ENCODE data around the gene ROBO1.
"Not testable (repeated sequence)": the region's sequence is repeated elsewhere in the genome, so short reads cannot be mapped to it uniquely, and the experiment has no call there.

ROBO1 gene

DNA sequence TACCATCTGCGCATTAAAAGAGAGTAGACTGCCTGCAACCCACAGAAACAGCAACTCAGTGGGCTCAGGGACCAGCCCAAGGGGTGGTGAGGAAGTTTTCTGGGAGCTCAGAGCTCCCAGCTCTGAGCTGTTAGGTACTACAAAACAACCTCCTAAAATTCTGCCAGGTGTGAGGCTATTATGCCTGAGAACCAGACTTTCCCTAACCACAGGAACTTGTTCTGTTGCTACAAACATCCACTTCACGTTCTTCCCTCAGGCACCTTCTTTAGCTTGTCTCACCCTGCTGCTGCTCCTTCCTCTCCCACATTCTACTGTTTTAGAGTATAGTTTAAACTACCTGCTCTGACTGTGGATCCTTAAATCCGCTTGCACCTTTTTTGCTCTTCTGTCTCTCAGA, 399.4 kb downstream of the ROBO1 start:
- DNase-seq (ENCODE audit: low spot score) = no peak

DNA sequence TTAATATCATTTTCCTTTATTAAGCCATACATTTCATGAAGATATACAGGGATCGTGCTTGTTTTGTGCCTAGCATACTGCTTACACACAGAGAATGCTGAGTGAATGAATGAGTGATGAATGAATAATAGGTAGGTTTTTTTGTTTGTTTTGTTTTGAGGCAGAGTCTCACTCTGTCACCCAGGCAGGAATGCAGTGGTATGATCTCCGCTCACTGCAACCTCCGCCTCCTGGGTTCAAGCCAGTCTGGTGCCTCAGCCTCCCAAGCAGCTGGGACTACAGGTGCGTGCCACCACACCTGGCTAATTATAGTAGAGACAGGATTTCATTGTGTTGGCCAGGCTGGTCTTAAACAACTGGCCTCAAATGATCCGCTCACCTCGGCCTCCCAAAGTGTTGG, 400.0 kb downstream of the ROBO1 start:
- DNase-seq (ENCODE audit: low spot score) = no peak

DNA sequence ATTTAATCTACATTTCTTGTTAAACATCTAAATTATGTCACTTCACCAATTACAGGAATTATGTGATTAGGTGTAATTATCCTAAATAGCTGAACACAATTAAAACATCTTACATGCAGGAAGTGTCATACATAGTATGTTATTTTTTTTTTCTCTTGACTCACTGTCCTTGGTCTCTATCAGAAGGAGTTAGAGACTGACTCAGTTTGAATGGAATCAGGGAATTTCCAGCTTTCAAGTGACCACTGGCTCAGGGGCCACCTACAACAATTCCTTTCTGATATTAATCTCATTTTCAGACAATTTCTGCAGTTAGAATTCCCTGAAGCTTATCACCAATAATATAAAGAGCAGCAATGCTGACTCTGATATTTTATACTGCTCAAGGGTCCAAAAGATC, 400.7 kb downstream of the ROBO1 start:
- DNase-seq (ENCODE audit: low spot score) = no peak

GRCh38 chr3:79366414-79366813, 401.4 kb downstream of the ROBO1 start:
- no peak for DNase-seq (ENCODE audit: low spot score)

DNA sequence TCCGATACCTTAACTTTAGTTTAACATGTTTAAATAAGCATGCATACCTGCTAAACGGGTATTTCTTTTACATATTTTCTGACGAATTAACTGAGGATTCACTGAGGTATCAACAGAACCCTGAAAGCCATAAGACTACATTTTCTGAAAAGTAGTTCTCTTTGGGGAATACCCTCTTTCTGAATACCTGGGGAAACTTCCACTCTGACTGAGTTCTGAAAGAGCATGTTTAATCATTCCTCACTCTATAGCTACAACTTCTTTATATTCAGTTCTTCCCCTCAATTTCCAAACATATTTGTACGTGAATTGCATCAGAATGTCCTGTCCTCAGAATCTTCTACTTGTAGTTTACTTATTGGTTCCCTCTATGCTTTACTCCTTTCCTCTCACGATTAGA, 403.0 kb downstream of the ROBO1 start:
- no peak for DNase-seq (ENCODE audit: low spot score)

- no peak for DNase-seq (ENCODE audit: low spot score)
Measured at GRCh38 chr3:79362571-79363270, 405.1 kb downstream of the ROBO1 start.

GRCh38 chr3:79361748-79362378, 405.9 kb downstream of the ROBO1 start:
- DNase-seq (ENCODE audit: low spot score) = no peak

GRCh38 chr3:79358327-79358726, 409.5 kb downstream of the ROBO1 start:
- no peak for DNase-seq (ENCODE audit: low spot score)

GRCh38 chr3:79354179-79354688, 413.6 kb downstream of the ROBO1 start:
- no peak for DNase-seq (ENCODE audit: low spot score)

DNA sequence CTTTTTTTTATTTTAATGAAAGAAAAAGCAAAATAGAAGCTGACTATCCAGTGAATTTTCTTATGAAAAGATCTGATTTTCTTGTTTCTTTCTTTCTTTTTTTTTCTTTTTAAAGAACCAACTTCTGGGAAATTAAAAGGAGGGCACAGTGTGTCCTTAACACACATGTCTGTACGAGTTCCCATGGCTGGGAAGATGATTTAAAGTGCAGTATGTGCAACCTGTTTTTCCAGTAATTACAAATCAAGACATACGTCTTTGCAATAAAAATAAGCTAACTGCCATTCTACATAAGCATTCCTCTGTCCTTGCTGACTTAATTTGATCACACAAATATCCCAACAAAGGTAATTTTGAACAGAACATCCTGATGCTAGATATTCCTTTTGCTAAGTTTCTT, 416.1 kb downstream of the ROBO1 start:
- DNase-seq (ENCODE audit: low spot score) = no peak

GRCh38 chr3:79344876-79345871, 422.6 kb downstream of the ROBO1 start:
- DNase-seq (ENCODE audit: low spot score) = no peak

DNA sequence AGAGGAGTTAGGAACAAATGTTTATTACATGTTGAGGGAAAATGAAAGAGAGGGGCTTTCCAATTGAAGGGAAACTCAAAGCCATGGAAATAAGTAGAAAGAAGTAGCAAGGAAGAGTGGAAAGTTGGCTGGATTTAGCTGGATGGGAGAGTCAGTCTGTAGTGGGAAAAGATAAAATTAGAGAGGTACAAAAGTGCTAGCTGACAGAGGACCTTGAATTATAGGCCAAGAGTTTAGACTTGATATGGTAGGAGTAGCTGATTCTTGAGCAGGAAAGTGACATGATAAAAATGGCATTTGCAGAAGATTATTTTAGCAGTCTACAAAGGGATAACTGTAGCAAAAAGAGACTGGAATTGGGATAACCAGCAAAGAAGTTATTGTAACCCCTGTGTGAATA, 425.8 kb downstream of the ROBO1 start:
- no peak for DNase-seq (ENCODE audit: low spot score)

DNA sequence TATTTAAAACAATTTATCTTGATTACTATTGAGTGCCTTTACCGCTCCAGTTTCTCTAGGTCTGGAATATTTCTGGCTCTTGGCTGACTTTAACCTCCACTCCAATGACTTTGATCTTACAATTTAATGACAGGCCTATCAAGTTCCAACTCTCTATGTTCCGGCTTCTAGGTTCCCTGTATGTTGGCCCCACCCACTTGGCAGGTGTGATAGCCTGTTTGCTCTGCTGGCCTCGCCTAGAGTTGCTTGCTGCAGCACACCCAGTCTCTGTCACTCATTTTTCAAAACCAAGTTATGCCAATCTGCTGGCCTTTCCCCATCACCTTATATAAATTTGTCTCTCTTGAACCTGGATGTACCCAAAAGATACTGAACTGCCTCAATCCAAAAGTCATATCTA, 428.0 kb downstream of the ROBO1 start:
- DNase-seq (ENCODE audit: low spot score) = no peak

- no peak for DNase-seq (ENCODE audit: low spot score)
Measured at GRCh38 chr3:79337798-79338197, 430.0 kb downstream of the ROBO1 start.

DNA sequence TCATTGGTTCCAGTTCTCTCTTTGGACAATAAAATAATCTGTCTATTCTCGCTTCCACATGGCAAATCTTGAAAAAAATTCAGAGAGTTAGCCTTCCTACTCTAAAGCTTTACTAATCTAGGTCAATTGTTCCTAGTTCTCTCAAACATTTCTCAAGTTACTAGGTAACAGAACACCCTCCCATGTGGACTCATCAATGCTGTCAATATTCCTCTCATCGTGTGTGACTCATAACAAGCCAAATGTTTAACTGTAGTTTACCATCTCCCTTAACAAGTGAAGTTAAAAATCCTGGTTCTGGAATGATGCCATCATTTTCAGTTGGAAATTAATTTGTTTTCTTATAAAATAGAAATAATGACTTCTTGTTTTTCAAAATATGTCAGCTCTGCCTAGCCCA, 438.6 kb downstream of the ROBO1 start:
- no peak for DNase-seq (ENCODE audit: low spot score)

DNA sequence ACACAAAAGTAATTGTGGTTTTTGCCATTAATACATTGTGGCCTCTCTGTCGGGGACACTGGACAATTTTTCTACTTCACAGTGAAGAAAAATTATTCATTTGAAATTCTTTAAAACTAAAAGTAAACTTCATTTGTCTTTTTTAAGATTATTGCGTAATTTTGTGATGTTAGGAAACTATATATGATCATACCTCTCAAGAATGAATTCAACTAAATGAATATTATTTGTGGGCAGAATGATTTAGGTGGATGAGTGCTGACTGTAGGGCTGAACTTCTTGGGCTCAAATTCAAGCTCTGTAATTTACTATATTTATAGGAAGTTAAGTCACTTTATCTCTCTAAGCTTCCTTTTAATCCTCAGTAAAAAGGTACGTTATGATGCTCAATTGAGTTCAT, 441.2 kb downstream of the ROBO1 start:
- no peak for DNase-seq (ENCODE audit: low spot score)

DNA sequence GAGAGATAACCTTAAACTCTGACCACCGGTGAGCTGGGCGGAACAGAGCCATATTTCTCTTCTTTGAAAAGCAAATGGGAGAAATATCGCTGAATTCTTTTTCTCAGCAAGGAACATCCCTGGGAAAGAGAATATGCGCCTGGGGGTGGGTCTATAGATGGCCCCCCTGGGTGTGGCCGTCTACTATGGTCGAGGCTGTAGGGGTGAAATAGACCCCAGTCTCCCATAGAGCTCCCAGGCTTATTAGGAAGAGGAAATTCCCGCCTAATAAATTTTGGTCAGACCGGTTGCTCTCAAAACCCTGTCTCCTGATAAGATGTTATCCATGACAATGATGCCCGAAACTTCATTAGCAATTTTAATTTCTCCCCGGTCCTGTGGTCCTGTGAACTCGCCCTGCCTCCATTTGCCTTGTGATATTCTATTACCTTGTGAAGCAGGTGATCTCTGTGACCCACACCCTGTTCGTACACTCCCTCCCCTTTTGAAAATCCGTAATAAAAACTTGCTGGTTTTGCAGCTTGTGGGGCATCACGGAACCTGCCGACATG, 441.9 kb downstream of the ROBO1 start:
- not testable (repeated sequence) for DNase-seq (ENCODE audit: low spot score)

GRCh38 chr3:79317551-79318518, 450.0 kb downstream of the ROBO1 start:
- no peak for DNase-seq (ENCODE audit: low spot score)

DNA sequence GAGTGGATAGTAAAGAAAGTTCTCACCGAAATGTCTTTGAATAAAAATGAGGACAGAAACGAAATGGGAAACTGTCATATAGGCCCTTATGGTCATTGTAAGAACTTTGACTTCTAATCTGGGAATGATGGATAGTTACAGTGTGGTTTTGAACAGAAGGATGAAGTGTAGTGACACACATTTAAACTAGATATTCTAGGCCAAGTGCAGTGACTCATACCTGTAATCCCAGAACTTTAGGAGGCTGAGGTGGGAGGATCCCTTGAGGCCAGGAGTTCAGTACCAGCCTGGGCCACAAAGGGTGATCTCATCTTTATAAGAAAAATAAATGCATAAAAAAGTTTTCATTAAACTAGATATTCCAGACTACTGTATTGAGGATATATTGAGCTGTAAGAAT, 452.8 kb downstream of the ROBO1 start:
- no peak for DNase-seq (ENCODE audit: low spot score)

- DNase-seq (ENCODE audit: low spot score) = no peak
Measured at GRCh38 chr3:79314544-79314943, 453.3 kb downstream of the ROBO1 start.

DNA sequence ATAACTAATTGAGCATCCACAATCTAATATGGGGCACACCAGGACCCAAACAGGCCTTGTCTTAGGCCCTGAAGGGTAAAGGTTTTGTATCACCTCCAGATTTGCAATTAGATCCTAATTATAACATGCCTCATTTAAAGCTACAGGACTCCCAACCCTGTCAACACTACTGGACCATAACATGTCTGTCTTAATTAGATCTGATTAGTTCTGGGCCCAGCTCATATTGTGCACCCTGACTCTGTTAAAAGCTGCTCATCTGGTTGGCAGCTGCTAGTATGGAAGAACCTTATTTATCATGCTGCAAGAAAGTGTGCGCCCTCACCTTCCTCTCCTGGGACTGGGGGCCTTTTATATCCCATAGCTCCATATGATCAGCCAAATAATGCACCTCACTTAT, 457.8 kb downstream of the ROBO1 start:
- DNase-seq (ENCODE audit: low spot score) = no peak
